Activated CD4-positive, CD25-positive, alpha-beta regulatory T cell treated with anti-CD3 and anti-CD28 coated beads, Interleukin-2, amount 50 U/mL, for 72 hours (primary cell): ENCODE measurements around the gene ACAA2.

Source experiments
- DNase-seq: peaks from one replicate; pipeline ENCODE4 v3.0.0; 2021

ACAA2 gene

GRCh38 chr18:49813319-49814146 is at the start of gene ACAA2:
ACAA2 (minus strand) TSS chr18:49813533; CDS start chr18:49813484, 49 bp downstream.
- peak; percentile 88 for DNase-seq

- no peak for DNase-seq
These were observed 49.5 kb upstream of the ACAA2 start for GRCh38 chr18:49862656-49863385.

- no peak for DNase-seq
These were observed 48.3 kb upstream of the ACAA2 start for GRCh38 chr18:49861659-49862058.

- DNase-seq: no peak
These were observed 46.4 kb upstream of the ACAA2 start for GRCh38 chr18:49859725-49860124.

GRCh38 chr18:49859021-49859359 is 45.7 kb upstream of the ACAA2 start:
- DNase-seq: no peak

- peak; percentile 68 for DNase-seq
These were observed 45.1 kb upstream of the ACAA2 start for GRCh38 chr18:49858309-49859020.

GRCh38 chr18:49857708-49858107 is 44.4 kb upstream of the ACAA2 start:
- DNase-seq: no peak

GRCh38 chr18:49856496-49856895 is 43.2 kb upstream of the ACAA2 start:
- no peak for DNase-seq

GRCh38 chr18:49855711-49856415 is 42.5 kb upstream of the ACAA2 start:
- DNase-seq: no peak

GRCh38 chr18:49854681-49855080 is 41.3 kb upstream of the ACAA2 start:
- no peak for DNase-seq

- DNase-seq: no peak
These were observed 40.1 kb upstream of the ACAA2 start for GRCh38 chr18:49853436-49853835.

GRCh38 chr18:49853011-49853410 is 39.7 kb upstream of the ACAA2 start:
- no peak for DNase-seq

GRCh38 chr18:49851624-49852023 is 38.3 kb upstream of the ACAA2 start:
- DNase-seq: no peak

GRCh38 chr18:49850636-49851035 is 37.3 kb upstream of the ACAA2 start:
- DNase-seq: no peak

- no peak for DNase-seq
These were observed 36.2 kb upstream of the ACAA2 start for GRCh38 chr18:49849331-49850217.

GRCh38 chr18:49848115-49848514 is 34.8 kb upstream of the ACAA2 start:
- no peak for DNase-seq

GRCh38 chr18:49847524-49847923 is 34.2 kb upstream of the ACAA2 start:
- no peak for DNase-seq

GRCh38 chr18:49846718-49847470 is 33.6 kb upstream of the ACAA2 start:
- DNase-seq: no peak

GRCh38 chr18:49846361-49846662 is 33.0 kb upstream of the ACAA2 start:
- no peak for DNase-seq

GRCh38 chr18:49845629-49846360 is 32.5 kb upstream of the ACAA2 start:
- no peak for DNase-seq

- DNase-seq: no peak
These were observed 31.6 kb upstream of the ACAA2 start for GRCh38 chr18:49844903-49845302.
